ENCODE measurements around the gene NR1D1.

NR1D1 gene

DNA sequence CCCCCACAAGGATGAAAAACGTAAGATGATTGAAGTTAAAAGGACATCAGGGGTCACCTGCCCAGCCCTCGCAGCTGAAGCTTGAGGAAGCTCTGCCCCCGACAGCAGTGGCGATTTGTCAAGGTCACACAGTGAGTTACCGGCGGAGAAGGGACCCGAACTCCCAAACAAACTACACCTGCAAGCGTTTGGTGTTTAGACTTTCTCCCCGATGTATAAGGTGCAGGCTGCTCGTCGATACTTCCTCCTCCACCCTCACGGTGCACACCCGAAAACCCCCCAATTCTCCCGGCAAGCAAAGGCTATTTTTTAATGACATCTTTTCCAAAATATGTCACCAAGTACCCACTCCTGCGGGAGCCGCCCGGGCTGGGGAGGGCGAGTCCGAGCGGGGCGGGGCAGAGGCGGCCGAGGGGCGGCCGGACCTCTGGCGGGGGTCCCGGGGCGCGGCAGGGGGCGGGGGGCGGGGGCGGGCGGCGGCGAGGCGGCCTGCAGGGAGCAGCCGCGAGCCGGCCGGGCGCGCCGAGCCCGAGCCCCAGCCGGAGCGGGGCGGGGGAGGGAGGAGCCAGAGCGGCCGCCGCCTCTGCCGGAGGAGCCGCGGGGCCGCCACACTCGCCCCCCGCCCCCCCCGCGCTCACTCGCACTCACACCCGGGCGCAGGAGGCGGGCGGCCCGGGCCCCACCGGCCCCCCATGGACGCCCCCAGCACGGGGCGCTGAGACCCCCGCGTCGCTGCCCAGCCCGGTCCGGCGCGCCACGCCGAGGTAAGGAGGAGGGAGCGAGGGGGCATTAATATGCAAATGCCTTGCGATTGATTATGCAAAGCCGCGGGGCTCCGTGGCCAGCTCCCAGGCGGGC lies 37.8 kb downstream of the NR1D1 start, which contains the start of gene THRA:
Gene THRA, plus strand, starts transcription at position 637 of the 858 bp plus-strand sequence. CDS start 11,524 bp downstream, outside the sequence.
- peak; percentile 63 for DNase-seq

- peak; percentile 1 for DNase-seq
These were observed 38.8 kb downstream of the NR1D1 start for GRCh38 chr17:40061609-40062038.

DNA sequence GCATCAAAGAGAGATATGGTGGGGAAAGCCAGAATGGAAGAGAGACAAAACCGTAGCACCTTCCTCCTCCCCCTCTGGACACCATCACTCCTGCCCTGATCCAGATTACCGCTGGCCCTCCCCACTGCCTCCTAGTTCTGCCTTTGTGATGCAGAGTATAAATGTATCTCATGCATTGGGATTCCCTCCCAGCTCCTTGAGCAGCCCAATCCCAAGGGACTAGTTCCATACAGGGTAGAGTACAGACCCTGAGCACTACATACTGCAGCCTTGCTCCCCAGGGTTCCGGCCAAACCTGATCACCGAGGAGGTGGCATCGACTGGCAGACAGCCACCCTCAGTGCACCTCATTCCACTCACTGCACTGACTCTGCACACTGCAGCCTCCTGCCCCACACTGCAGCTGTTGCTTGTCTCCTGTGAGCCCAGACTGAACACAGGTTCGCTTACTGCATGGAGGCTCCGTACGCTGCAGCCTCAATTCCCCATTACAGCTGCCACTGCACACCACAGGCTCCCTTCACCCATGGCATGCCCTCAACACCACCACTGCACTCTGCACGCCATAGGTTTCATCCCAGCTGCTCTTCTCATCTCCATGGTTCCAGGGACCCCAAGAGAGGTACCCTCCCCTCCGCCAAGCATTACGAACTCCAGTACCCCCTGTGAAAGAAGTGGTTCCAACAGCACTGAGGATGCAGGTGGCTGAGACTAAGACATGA lies 39.3 kb downstream of the NR1D1 start:
- DNase-seq: peak; percentile 0

- DNase-seq: peak; percentile 0
These were observed 40.5 kb downstream of the NR1D1 start for GRCh38 chr17:40059729-40060475.

DNA sequence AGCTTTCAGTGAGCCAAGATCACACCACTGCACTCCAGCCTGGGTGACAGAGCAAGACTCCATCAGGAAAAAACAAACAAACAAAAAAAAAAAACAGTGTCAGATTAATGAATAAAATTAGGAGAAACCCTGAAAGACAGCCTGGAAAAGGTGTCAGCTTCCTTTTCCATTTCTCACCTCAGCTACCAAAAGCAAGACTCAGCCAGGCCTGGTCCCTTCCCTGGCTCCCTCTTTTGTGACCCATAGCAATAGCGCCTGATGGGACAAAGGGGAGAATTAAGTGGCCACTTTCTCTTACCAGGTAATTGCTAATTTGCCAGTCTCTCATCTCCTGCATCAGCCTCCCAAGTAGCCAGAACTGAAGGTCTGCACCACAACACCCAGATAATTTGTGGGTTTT lies 41.5 kb downstream of the NR1D1 start:
- DNase-seq: no peak

DNA sequence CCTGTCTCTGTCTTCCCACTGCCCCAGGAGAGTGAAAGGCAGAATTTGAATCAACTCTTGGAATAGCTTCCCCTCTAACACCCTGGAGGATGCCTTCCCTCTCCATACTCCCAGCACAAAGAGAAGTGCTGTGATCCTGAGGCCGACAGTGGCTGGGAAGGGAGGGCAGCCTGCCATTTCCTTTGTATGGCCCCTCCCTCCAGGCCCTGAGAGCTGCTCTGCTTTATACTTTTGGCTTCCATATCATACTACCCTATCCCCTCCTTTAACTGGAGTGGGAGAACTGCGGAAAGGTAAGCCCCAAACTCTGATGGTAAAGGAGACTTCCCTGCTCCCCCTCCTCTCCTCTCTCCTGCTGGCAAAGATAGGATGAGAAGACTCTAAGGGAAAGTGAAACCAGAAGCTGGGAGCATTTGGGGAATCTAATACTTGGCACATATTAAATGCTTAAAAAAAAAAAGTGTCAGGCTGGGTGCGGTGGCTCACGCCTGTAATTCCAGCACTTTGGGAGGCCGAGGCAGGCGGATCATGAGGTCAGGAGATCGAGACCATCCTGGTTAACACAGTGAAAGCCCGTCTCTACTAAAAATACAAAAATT lies 42.1 kb downstream of the NR1D1 start:
- DNase-seq: peak; percentile 2

DNA sequence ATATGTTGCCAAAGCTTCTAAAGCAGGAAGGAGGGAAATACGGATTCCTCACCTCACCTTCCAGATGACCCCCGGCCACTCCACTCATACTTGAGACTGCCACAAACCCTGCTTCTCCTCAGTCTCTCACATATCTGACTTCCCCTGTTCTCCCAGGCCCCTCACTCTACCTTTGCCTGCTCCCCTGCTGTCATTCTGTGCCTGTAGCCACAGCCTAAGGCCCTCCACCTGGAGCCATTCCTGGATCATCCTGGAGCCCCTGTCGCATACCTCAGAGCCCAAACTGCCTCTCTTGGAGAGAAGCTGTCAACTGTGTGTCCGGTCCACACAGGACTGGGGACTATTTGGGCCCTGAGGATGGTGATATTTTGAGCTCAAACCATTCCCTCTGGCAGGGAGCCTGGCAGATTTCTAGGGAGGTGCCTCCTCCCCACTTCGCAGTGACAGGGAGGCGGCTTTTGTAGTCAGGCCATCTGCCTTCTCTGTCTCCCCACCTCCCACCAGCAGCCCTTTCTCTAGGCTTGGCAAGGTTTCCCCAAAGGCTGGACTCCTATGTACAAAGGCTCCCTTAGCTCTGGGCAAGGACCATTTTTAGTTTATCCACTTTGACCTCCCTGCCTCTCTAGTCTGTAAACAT lies 43.9 kb downstream of the NR1D1 start:
- DNase-seq: peak; percentile 22
